OCI-LY3 (cell line): ENCODE data around the gene KRT15.

Experiments used
- H2AFZ ChIP-seq: fragments of 200-600, 300-600 bp; shearing (Covaris generic); 2 replicates; pipeline ENCODE4 v1.6.0; 2014; ENCODE audit warnings: antibody characterized with exemption, low read depth, low read length
- H3K27ac ChIP-seq: fragments of 200-600, 300-600 bp; sonication (generic); 2 replicates; pipeline ENCODE4 v1.5.1; 2014; ENCODE audit warnings: mild to moderate bottlenecking, low read length, moderate library complexity, mixed read lengths
- H3K27me3 ChIP-seq: fragments of 200-600, 300-600 bp; sonication (generic); 2 replicates; pipeline ENCODE4 v1.6.1; 2014; ENCODE audit warnings: low read depth, low read length, mixed read lengths
- H3K36me3 ChIP-seq: fragments of 200-600, 300-600 bp; sonication (generic); replicated peaks from 2 replicates; pipeline ENCODE3; 2014; ENCODE audit warnings: low read depth, low read length, mixed read lengths
- H3K4me1 ChIP-seq: fragments of 300-600, 200-600 bp; sonication (generic); 2 replicates; pipeline ENCODE4 v1.6.1; 2014; ENCODE audit warnings: low read length, mixed read lengths
- H3K4me2 ChIP-seq: fragments of 200-600, 300-600 bp; sonication (generic); 2 replicates; pipeline ENCODE4 v1.6.1; 2014; ENCODE audit warnings: low read length, mixed read lengths
- H3K4me3 ChIP-seq: fragments of 300-600, 200-600 bp; sonication (generic); 2 replicates; pipeline ENCODE4 v1.5.1; 2014; ENCODE audit warnings: antibody characterized with exemption, mild to moderate bottlenecking, low read length, moderate library complexity
- H3K79me2 ChIP-seq: fragments of 300-600, 200-600 bp; shearing (Covaris generic); 2 replicates; pipeline ENCODE4 v1.6.1; 2014; ENCODE audit warnings: mild to moderate bottlenecking, low read length, mixed read lengths
- H3K9ac ChIP-seq: fragments of 300-600, 200-600 bp; shearing (Covaris generic); 2 replicates; pipeline ENCODE4 v1.6.0; 2014; ENCODE audit warnings: mild to moderate bottlenecking, low read length, moderate library complexity
- H3K9me3 ChIP-seq: fragments of 200-600, 300-600 bp; shearing (Covaris generic); 2 replicates; pipeline ENCODE4 v1.6.1; 2014; ENCODE audit warnings: low read length, mixed read lengths; ENCODE audit not compliant: insufficient read depth
- H4K20me1 ChIP-seq: fragments of 200-600, 300-600 bp; sonication (generic); 2 replicates; pipeline ENCODE4 v1.6.1; 2016; ENCODE audit warnings: low read length, mixed read lengths; ENCODE audit not compliant: insufficient read depth
- EZH2phosphoT487 ChIP-seq: fragments of 200-600 bp; shearing (Covaris generic); IDR thresholded peaks from 2 replicates; pipeline ENCODE4 v1.6.1; 2018; ENCODE audit warnings: antibody characterized with exemption, mixed run types, low read depth
- TF ChIP-seq, protein P1 (sequence below): fragments of 200-600, 300-600 bp; sonication (generic); IDR thresholded peaks from 2 replicates; pipeline ENCODE4 v1.5.1; 2014; ENCODE audit warnings: antibody characterized with exemption, low read length, low read depth

KRT15 gene

DNA sequence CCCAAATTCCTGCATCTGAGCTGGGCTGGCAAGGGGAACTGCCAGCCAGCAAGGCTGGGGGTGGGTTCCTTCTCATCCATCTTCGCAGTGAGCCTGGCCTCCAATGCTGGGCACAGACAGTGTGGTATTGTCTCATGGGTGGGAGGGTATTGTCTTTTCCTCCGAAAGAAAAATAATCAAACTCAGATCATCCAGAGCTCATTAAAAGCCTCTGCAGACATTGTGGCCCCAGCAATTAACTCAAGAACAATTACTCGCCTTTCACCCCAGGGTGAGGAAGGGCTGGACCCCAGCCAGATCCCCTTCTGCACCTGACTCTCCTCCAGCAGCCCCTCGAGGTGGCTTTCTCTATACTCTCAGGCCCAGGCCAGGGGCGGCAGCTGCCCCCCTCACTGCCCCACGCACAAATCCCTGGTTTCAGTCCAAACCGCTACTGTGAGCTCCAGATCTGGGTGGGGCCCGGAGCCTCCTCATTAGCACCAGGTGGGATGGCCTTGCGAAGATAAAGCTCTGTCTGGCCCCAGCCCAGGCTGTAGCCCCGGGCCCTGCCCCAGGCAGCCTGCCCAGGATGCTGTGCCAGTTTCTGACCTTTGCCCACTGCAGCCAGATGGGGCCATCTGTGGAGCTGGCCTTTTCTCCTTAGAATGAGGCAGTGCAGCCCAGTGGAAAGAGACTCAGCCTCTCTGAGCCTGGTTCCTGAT lies 2.3 kb upstream of the KRT15 start:
- no peak for TF ChIP-seq EZH2phosphoT487
- TF ChIP-seq, protein P1, sequence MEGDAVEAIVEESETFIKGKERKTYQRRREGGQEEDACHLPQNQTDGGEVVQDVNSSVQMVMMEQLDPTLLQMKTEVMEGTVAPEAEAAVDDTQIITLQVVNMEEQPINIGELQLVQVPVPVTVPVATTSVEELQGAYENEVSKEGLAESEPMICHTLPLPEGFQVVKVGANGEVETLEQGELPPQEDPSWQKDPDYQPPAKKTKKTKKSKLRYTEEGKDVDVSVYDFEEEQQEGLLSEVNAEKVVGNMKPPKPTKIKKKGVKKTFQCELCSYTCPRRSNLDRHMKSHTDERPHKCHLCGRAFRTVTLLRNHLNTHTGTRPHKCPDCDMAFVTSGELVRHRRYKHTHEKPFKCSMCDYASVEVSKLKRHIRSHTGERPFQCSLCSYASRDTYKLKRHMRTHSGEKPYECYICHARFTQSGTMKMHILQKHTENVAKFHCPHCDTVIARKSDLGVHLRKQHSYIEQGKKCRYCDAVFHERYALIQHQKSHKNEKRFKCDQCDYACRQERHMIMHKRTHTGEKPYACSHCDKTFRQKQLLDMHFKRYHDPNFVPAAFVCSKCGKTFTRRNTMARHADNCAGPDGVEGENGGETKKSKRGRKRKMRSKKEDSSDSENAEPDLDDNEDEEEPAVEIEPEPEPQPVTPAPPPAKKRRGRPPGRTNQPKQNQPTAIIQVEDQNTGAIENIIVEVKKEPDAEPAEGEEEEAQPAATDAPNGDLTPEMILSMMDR: no peak
- no peak overlapping the region for H3K27ac ChIP-seq
- H3K4me2 ChIP-seq: no peak overlapping the region
- no peaks in the 10 kb centered on the region for H3K36me3 ChIP-seq
- no peaks in the 10 kb centered on the region for H3K79me2 ChIP-seq
- no peaks in the 10 kb centered on the region for H3K4me1 ChIP-seq
- no peaks in the 10 kb centered on the region for H4K20me1 ChIP-seq
- H3K27me3 ChIP-seq: peaks cover 9% of the 10 kb centered on the region
- H3K4me3 ChIP-seq: no peak overlapping the region
- H3K9ac ChIP-seq: no peak overlapping the region
- no peaks in the 10 kb centered on the region for H3K9me3 ChIP-seq
- no peak overlapping the region for H2AFZ ChIP-seq

DNA sequence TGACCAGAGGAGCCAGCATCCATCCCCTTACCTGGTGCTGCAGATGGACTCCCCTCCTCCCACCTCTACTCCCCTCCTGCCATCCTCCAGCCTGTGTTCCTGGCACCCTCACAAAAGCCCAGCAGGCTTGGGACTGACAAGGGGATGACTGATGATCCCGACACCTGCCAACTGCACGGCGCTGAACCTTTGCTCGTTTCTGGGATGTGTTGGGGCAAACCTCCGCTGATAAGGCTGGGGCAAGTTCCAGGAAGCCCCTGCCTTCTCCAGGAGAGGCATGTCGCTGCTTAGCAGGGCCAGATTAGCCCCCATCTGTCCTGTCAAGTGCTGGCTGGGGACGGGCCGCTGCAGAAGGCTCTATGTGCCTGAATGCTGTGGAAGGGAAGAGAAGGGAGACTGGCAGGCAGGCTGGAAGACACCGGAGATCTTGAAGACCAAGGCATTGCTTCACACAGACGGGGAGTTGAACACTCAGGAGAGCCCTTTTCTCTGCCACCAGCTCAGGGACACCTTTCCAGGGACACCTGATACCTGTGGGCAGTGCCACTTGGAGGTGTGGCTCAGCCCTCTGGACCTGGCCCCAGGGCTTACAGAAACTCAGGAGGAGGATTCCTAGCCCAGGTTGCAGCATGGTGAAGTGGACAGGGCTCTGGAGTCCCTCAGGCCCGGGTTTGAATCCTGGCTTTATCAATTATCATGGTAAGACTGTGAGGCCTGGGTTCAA lies 973 bp upstream of the KRT15 start:
- Histone ChIP-seq H3K4me2 (no peak overlapping the region), H3K9ac (no peak overlapping the region), H3K36me3 (no peaks in the 10 kb centered on the region), H3K4me3 (no peak overlapping the region), H3K79me2 (no peaks in the 10 kb centered on the region), H3K27ac (no peak overlapping the region), H4K20me1 (no peaks in the 10 kb centered on the region), H3K27me3 (peaks cover 9% of the 10 kb centered on the region), H3K4me1 (no peaks in the 10 kb centered on the region), H3K9me3 (no peaks in the 10 kb centered on the region), H2AFZ (no peak overlapping the region)
- TF ChIP-seq, protein P1: no peak
- no peak for TF ChIP-seq EZH2phosphoT487

DNA sequence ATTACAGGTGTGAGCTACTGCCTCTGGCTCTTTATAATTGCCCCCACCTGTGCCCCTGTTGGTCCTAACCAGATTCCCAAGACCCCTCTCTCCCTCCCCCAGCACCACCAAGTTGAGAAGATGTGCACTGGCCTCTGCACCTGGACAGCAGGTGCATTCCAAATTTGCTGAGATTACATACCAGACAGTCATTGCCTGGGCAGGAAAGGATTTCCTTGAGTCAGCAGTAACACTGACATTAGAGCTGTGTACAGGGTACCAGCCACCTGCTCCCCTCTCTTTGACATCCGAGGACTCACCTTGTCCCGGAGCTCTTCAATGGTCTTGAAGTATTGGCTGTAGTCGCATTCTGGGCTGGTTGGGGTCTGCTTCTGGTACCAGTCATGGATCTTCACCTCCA lies 659 bp downstream of the KRT15 start:
- H3K4me2 ChIP-seq: no peak overlapping the region
- H3K9ac ChIP-seq: no peak overlapping the region
- no peaks in the 10 kb centered on the region for H3K4me1 ChIP-seq
- H3K79me2 ChIP-seq: no peaks in the 10 kb centered on the region
- no peaks in the 10 kb centered on the region for H3K36me3 ChIP-seq
- peaks cover 9% of the 10 kb centered on the region for H3K27me3 ChIP-seq
- H4K20me1 ChIP-seq: no peaks in the 10 kb centered on the region
- TF ChIP-seq, protein P1: no peak
- no peak for TF ChIP-seq EZH2phosphoT487
- no peak overlapping the region for H2AFZ ChIP-seq
- no peak overlapping the region for H3K4me3 ChIP-seq
- H3K9me3 ChIP-seq: no peaks in the 10 kb centered on the region
- no peak overlapping the region for H3K27ac ChIP-seq

DNA sequence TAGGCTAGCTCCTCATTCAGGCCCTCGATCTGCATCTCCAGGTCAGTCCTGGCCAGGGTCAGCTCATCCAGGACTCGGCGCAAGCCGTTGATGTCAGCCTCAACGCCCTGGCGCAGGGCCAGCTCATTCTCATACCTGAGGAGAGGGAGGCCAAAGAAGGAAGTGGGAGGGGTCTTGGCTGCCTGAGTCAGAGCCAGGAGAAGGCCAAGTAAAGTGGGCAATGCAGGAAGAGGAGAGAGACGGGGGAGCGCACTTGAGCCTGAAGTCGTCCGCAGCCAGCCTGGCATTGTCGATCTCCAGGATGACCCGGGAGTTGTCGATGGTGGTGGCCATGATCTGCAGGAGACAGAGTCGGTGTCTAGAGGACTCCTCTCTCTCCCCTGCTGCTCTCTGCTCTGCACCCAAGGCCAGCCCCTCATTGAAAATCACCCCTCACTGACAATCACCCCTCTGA lies 1.8 kb downstream of the KRT15 start:
- Histone ChIP-seq H3K9ac (no peak overlapping the region), H3K4me1 (no peaks in the 10 kb centered on the region), H4K20me1 (no peaks in the 10 kb centered on the region), H3K4me3 (no peak overlapping the region), H3K27ac (no peak overlapping the region), H3K27me3 (peaks cover 9% of the 10 kb centered on the region), H2AFZ (no peak overlapping the region), H3K4me2 (no peak overlapping the region), H3K9me3 (no peaks in the 10 kb centered on the region), H3K79me2 (no peaks in the 10 kb centered on the region), H3K36me3 (no peaks in the 10 kb centered on the region)
- TF ChIP-seq EZH2phosphoT487: no peak
- TF ChIP-seq, protein P1: no peak
